GM12873 (cell line): ENCODE data around the gene CNTNAP2.

Experiments
- TF ChIP-seq, protein P1 (sequence below): IDR thresholded peaks from 2 replicates; pipeline ENCODE4 v1.5.1; 2012; ENCODE audit warnings: low read depth, mild to moderate bottlenecking, moderate library complexity, low read length, control low read depth; ENCODE audit not compliant: insufficient read depth; ENCODE audit errors: missing control alignments

The CNTNAP2 gene

DNA sequence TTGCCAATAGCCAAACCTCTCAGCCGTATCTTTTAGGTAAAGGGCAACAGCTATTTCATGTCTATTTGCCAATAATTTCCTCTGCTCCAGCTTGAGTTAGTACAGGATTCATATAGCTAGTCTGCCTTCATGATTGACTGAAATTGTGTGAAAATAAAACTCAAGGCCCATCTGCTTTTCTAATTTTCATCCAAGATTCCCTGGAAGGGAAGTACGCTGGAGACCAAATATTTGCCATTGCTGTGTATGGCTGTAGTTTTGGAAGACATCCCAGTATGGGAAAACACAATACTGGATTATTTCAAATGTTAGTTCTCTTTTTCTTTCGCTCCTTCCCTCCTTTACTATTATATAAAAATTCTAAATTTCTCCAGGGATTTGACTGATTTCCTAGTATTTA, 652.4 kb downstream of the CNTNAP2 start:
- TF ChIP-seq, protein P1, sequence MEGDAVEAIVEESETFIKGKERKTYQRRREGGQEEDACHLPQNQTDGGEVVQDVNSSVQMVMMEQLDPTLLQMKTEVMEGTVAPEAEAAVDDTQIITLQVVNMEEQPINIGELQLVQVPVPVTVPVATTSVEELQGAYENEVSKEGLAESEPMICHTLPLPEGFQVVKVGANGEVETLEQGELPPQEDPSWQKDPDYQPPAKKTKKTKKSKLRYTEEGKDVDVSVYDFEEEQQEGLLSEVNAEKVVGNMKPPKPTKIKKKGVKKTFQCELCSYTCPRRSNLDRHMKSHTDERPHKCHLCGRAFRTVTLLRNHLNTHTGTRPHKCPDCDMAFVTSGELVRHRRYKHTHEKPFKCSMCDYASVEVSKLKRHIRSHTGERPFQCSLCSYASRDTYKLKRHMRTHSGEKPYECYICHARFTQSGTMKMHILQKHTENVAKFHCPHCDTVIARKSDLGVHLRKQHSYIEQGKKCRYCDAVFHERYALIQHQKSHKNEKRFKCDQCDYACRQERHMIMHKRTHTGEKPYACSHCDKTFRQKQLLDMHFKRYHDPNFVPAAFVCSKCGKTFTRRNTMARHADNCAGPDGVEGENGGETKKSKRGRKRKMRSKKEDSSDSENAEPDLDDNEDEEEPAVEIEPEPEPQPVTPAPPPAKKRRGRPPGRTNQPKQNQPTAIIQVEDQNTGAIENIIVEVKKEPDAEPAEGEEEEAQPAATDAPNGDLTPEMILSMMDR: no peak

- TF ChIP-seq, protein P1: no peak
Measured at GRCh38 chr7:146772601-146773000, 656.0 kb downstream of the CNTNAP2 start.

DNA sequence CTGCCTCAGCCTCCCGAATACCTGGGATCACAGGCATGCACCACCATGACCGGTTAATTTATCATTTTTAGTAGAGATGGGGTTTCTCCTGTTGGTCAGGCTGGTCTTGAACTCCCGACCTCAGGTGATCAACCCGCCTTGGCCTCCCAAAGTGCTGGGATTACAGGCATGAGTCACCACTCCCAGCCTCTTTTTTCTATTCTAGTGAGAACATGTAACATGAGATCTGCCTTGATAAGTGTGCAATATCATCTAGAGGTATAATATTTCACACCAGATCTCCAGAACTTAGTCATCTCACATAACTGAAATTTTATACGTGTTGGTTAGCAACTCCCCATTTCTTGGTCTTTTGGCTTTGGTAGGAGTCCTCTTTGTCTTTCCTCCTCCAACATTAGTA, 656.9 kb downstream of the CNTNAP2 start:
- TF ChIP-seq, protein P1: no peak

DNA sequence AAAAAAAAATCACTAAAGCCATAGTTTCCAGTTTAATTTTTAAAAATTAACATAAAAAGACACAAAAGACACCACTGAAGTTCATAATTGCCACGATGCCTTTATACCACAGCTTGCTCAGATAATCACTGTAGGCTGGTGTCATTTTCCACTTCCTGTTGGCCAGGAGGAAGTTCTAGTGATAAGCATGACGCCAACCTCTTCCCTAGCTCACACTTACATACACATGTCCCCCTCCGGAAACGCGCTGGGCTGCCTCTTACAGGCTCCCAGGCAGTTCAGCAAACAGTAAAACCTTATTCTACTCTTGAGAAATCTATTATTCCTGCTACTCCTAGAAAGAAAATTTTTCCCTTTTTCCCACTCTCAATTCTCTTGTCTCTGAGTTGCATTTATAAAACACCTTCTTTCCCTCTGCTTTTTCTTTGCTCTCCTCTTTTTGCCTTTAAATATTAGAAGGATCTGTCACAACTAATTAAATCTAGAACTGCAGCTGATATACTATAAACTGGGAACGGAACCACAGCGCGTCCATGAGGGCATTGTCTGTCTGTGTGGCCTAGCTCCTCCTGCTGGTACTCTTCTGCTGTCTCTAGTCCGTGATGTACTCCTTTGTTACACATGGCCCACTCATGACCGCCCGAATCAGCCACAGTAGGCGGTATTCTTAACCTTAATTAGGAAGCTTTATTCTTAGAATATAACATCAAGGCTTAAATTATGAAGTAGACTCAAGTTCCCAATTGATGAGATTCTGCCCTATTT, 664.9 kb downstream of the CNTNAP2 start:
- TF ChIP-seq, protein P1: no peak

GRCh38 chr7:146787266-146787665, 670.7 kb downstream of the CNTNAP2 start:
- TF ChIP-seq, protein P1: no peak

- TF ChIP-seq, protein P1: no peak
Measured at GRCh38 chr7:146788008-146788407, 671.4 kb downstream of the CNTNAP2 start.

- TF ChIP-seq, protein P1: no peak
Measured at GRCh38 chr7:146791344-146792285, 675.0 kb downstream of the CNTNAP2 start.
